Transverse colon (tissue), 4 donors: ENCODE data around the gene SH3TC2. TPM values are rescaled to one million over a fixed set of nuclear protein-coding genes. Genes with fewer than 3 reads are reported as not detected.

Experiments
- DNase-seq: peaks from one replicate; pipeline ENCODE4 v3.0.0-alpha.2; 2019
- H3K27ac ChIP-seq, 4 donors: fragments of 200-600 bp; sonication (generic); 2 replicates each; pipeline ENCODE4 v1.5.1; 2016 to 2018; ENCODE audit warnings: inconsistent platforms in 4 of 4
- H3K27me3 ChIP-seq: fragments of 200-600 bp; sonication (generic); 2 replicates; pipeline ENCODE4 v1.5.1; 2017; ENCODE audit warnings: inconsistent platforms
- H3K36me3 ChIP-seq, 4 donors: fragments of 200-600 bp; sonication (generic); 2 replicates each; pipeline ENCODE4 v1.5.1; 2017 to 2019; ENCODE audit warnings: inconsistent platforms in 4 of 4
- H3K4me1 ChIP-seq, 4 donors: fragments of 200-600 bp; sonication (generic); 2 replicates each; pipeline ENCODE4 v1.5.1; 2017 to 2020; ENCODE audit warnings: inconsistent platforms in 4 of 4
- H3K4me3 ChIP-seq, 4 donors: fragments of 200-600 bp; sonication (generic); 1 replicate in 1 of 4; 2 replicates in 3 of 4; pipeline versions ENCODE4 v1.5.1 to v1.6.1; 2017 to 2019; ENCODE audit warnings: inconsistent platforms in 4 of 4
- H3K9me3 ChIP-seq, 2 donors: fragments of 200-600 bp; sonication (generic); 2 replicates each; pipeline ENCODE4 v1.5.1; 2017 to 2019; ENCODE audit warnings: inconsistent platforms in 2 of 2
- EP300 ChIP-seq: sonication (generic); formaldehyde crosslinking; IDR thresholded peaks from one replicate; pipeline ENCODE4 v1.6.1; 2017; ENCODE audit warnings: antibody characterized with exemption, low read depth
- POLR2A ChIP-seq: fragments of 450-650 bp; IDR thresholded peaks from one replicate; pipeline ENCODE4 v1.6.1; 2016; ENCODE audit warnings: antibody characterized with exemption, mild to moderate bottlenecking, moderate library complexity
- POLR2AphosphoS5 ChIP-seq, 3 donors: sonication (generic); formaldehyde crosslinking; IDR thresholded peaks; one replicate each; pipeline ENCODE4 v1.6.1; 2016; ENCODE audit warnings: antibody characterized with exemption in 3 of 3
- WGBS, 2 donors: methylation state at CpG; one replicate each; pipeline ENCODE4 v1.1.5; 2018; ENCODE audit warnings: low coverage in 1 of 2; 5-methylcytosine and 5-hydroxymethylcytosine counted together
- in situ Hi-C, 4 donors: fragments of 200-750 bp; cut with MboI; loops; one replicate each; pipeline versions ENCODE4 v1.15.0 to v1.15.1; 2017; ENCODE audit warnings: low sequenced_read_pairs in 3 of 4, low pct_ligation_motif_present in 1 of 4, low pct_unique_long_range_greater_than_20kb in 1 of 4
- intact Hi-C: fragments of 100-400 bp; cut with DNase I; formaldehyde crosslinking; loops from one replicate; pipeline ENCODE4 v1.15.1; 2023; ENCODE audit warnings: low total_unique reads
- total RNA-seq, 4 donors: library from RNA; depleted of rRNA; stranded (reverse); fragments of >200 nt; gene quantifications; one replicate each; pipeline ENCODE4 v1.1.0, GENCODE V29; 2016
- TF ChIP-seq, protein P1 (sequence below), 5 experiments: fragments of 200-600 bp in 3 of 5; fragments of 450-650 bp in 2 of 5; sonication (generic) in 3 of 5; IDR thresholded peaks; 1 replicate in 2 of 5; 2 replicates in 3 of 5; pipeline ENCODE4 v1.5.1; 2016 to 2017; ENCODE audit warnings: antibody characterized with exemption in 5 of 5, inconsistent platforms in 3 of 5, mild to moderate bottlenecking in 2 of 5, moderate library complexity in 1 of 5

SH3TC2 gene
- total RNA-seq, 4 donors from 2014 or later, result 0.55 to 1.6 (median 1.5) TPM; not detected in 1

DNA sequence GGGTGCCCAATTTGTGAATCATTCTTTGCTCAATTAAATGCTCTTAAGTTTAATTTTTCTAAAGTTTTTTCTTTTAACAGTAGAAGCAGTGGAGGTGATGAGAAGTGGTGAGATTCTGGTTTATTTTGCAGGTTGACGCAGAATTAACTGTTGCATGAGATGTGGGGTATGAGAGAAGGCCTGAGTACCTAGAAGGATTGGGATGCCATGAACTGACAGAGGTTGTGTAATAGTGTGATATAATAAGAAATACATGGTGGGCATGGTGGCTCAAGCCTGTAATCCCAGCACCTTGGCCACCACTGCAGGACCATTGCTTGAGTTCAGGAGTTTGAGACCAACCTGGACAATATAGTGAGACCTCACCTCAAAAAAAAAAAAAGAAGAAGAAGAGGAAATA, 8.4 kb upstream of the SH3TC2 start:
- 80 to 98% methylated on average over 1 of the region's 1 CpG for WGBS, 2 donors
- Histone ChIP-seq H3K27me3 (no peaks in the 10 kb centered on the region), H3K36me3 (no peaks in the 10 kb centered on the region), H3K27ac (no peak overlapping the region), H3K4me3 (no peak overlapping the region), H3K9me3 (no peaks in the 10 kb centered on the region), H3K4me1 (peaks cover 0 to 4% (median 0%) of the 10 kb centered on the region in 4 donors)
- in situ Hi-C loops, result no loop called here
- DNase-seq, result no peak
- TF ChIP-seq EP300, result no peak
- no peak for TF ChIP-seq POLR2A
- no peak for TF ChIP-seq POLR2AphosphoS5 (IDR thresholded peaks at IDR 0.05)
- intact Hi-C loops, result no loop called here

DNA sequence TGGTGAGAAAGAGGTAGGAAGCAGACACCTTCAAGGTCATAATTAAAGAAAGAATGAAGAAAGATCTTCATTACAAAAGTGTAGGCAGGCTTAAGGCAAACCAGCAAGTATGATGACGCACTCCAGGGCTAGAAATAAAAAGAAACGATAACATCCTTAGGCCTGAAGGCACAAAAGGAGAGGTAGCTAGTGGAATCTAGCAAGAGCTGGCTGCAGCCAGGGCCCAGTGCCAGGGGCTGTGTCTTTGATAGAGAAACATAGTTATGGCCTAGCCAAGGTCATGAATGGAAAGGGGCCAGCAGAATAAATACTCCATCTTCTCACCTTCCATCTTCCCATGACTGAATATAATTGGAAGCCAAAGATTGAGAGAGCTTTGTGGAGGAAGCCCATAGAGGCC, 6.8 kb upstream of the SH3TC2 start:
- H3K4me3 ChIP-seq, result no peak overlapping the region
- no peak overlapping the region for H3K27ac ChIP-seq
- no peaks in the 10 kb centered on the region for H3K9me3 ChIP-seq
- H3K36me3 ChIP-seq, result no peaks in the 10 kb centered on the region
- 71 to 84% methylated on average over 2 of the region's 2 CpGs for WGBS, 2 donors
- in situ Hi-C loops, result no loop called here
- peaks cover 0 to 4% (median 0%) of the 10 kb centered on the region in 4 donors for H3K4me1 ChIP-seq
- intact Hi-C loops, result no loop called here
- DNase-seq, result no peak
- no peak for TF ChIP-seq EP300
- no peak for TF ChIP-seq POLR2AphosphoS5 (IDR thresholded peaks at IDR 0.05)
- TF ChIP-seq, protein P1, sequence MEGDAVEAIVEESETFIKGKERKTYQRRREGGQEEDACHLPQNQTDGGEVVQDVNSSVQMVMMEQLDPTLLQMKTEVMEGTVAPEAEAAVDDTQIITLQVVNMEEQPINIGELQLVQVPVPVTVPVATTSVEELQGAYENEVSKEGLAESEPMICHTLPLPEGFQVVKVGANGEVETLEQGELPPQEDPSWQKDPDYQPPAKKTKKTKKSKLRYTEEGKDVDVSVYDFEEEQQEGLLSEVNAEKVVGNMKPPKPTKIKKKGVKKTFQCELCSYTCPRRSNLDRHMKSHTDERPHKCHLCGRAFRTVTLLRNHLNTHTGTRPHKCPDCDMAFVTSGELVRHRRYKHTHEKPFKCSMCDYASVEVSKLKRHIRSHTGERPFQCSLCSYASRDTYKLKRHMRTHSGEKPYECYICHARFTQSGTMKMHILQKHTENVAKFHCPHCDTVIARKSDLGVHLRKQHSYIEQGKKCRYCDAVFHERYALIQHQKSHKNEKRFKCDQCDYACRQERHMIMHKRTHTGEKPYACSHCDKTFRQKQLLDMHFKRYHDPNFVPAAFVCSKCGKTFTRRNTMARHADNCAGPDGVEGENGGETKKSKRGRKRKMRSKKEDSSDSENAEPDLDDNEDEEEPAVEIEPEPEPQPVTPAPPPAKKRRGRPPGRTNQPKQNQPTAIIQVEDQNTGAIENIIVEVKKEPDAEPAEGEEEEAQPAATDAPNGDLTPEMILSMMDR (IDR thresholded peaks at IDR 0.05), result no peak
- no peak for TF ChIP-seq POLR2A
- no peaks in the 10 kb centered on the region for H3K27me3 ChIP-seq

DNA sequence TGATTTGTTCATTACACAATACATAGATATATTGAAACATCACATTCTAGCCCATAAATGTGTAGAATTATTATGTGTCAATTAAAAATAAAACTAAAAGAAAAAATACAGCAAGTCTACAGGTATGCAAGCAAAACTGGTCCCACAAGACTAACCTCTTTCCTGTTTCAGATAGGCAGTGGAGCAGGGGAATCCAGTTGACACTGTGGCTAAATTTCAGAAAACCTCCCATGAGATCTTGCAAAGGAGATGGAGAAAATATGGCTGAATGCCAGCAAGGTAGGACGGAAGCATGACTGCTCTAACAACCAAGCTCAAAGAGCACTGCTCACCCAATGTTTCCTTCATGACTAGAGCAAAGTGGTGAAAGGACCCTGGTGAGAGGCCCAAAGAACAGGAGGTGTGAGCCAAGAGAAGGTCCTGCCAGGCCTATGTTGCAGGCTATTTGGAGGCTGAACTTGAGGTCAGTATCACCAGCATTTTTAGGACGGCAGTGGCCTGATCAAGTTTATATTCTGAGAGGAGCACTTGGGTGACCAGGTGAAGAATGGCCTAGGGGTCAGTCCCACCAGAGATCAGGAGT, 1.1 kb upstream of the SH3TC2 start:
- TF ChIP-seq POLR2AphosphoS5 (IDR thresholded peaks at IDR 0.05) (no peak), POLR2A (no peak)
- TF ChIP-seq, protein P1 (IDR thresholded peaks at IDR 0.05), result no peak
- intact Hi-C loops, result no loop called here

DNA sequence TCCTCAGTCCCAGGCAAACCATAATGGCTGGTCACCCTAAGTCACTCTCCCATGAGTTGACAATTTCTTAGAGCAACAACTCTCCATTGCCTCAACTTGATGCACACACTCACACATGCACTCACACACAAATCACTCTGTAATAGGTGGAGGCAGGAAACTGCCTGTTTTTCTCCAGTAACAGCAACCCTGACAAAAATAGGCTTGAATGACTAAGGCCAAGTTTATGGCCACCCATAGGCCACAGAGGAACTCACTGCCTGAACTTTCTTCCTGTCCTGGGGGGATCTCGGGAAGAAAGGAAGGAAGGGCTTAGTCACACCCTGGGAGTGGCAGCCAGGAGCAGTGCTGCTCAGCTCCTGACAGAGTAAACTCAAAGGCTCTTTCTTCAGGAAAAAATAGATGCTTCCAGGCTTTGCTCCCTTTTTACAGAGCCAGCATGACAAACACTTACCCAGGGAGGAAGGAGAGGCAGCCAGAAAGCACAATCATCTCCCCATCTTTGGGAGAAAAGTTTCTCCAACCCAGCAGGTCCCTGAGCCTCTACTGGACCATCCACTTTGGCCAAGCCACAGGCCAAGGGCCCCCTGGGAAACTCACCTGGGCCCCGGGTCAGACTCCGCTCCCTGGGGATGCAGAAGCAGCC, 368 bp downstream of the SH3TC2 start:
- in situ Hi-C loops (no loop called here), intact Hi-C loops (no loop called here)
- Histone ChIP-seq H3K36me3 (no peaks in the 10 kb centered on the region), H3K4me3 (no peak overlapping the region), H3K4me1 (peaks cover 4 to 34% (median 20%) of the 10 kb centered on the region in 4 donors), H3K9me3 (no peaks in the 10 kb centered on the region), H3K27me3 (no peaks in the 10 kb centered on the region), H3K27ac (peak overlapping the region; percentile 59 to 78 (median 66))
- TF ChIP-seq POLR2AphosphoS5 (IDR thresholded peaks at IDR 0.05) (peak in 1 of 3 donors; percentile 10), POLR2A (no peak)
- 31% methylated on average over 3 of the region's 3 CpGs; no CpG with 5 or more reads in 1 of the 2 donors for WGBS, 2 donors
- peak; percentile 45 for DNase-seq

More for the DNA sequence above, 1.1 kb upstream of the SH3TC2 start:
- Histone ChIP-seq H3K4me1 (peaks cover 4 to 34% (median 20%) of the 10 kb centered on the region in 4 donors), H3K36me3 (no peaks in the 10 kb centered on the region), H3K4me3 (no peak overlapping the region), H3K27me3 (no peaks in the 10 kb centered on the region), H3K27ac (no peak overlapping the region), H3K9me3 (no peaks in the 10 kb centered on the region)
- WGBS, 2 donors, result 67 to 71% methylated on average over 1 to 2 of the region's 2 CpGs
- in situ Hi-C loops, result no loop called here
- DNase-seq, result no peak

DNA sequence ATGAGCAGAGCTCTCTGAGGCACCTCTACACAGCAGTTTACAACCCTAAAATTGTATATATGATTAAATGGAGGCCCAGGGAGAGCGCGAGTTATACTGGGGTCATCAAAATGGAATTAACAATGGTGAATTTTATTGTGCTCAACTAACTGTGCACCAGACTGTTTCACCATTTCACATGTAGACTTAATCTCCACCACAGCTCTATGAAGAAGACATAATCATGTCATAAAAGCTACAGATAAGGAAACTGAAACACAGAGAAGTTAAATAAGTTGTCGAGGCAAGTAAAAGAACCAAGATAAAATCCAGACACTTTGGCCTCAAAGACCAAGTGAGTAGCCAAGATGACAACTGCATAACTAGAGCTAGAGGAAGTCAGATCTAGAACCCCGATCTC, 1.5 kb downstream of the SH3TC2 start:
- peak overlapping the region; percentile 59 to 78 (median 66) for H3K27ac ChIP-seq
- no peaks in the 10 kb centered on the region for H3K36me3 ChIP-seq
- peaks cover 4 to 34% (median 20%) of the 10 kb centered on the region in 4 donors for H3K4me1 ChIP-seq
- DNase-seq, result no peak
- intact Hi-C loops, result no loop called here
- no peaks in the 10 kb centered on the region for H3K27me3 ChIP-seq
- TF ChIP-seq, protein P1 (IDR thresholded peaks at IDR 0.05), result no peak
- TF ChIP-seq POLR2AphosphoS5 (IDR thresholded peaks at IDR 0.05), result no peak
- in situ Hi-C loops, result no loop called here
- H3K9me3 ChIP-seq, result no peaks in the 10 kb centered on the region
- no peak overlapping the region for H3K4me3 ChIP-seq
- WGBS, 2 donors, result 58 to 69% methylated on average over 4 of the region's 4 CpGs
